SH-SY5Y (cell line): ENCODE measurements around the gene FTSJ1.

Experiments
- GATA2 ChIP-seq: IDR thresholded peaks from 2 replicates; pipeline ENCODE4 v1.6.1; 2011; ENCODE audit warnings: mild to moderate bottlenecking, low read depth, low read length
- GATA3 ChIP-seq: IDR thresholded peaks from 2 replicates; pipeline ENCODE4 v1.6.1; 2011; ENCODE audit warnings: low read depth, mild to moderate bottlenecking, low read length, moderate library complexity

DNA sequence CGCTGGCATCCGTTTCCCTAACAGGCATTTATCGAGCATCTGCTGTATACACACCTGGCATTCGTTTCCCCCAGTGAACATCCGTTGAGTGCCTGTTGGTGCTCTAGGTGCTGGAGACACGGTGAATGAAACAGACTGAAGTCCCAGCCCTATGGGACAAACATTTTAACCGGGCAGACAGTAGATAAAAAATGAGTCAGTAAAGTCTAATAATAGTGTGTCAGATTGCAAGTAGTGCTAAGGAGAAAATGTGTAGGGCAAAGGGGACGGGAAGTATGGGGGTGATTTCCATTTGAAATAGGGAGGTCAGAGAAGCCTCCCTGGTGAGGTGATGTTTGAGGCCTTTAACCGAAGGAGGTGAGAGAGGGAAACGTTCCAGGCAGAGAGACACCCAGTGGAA is 40.3 kb downstream of the FTSJ1 start:
- TF ChIP-seq GATA2, result no peak
- no peak for TF ChIP-seq GATA3
